Measurements from ENCODE around the gene PRPF31.

PRPF31 gene

DNA sequence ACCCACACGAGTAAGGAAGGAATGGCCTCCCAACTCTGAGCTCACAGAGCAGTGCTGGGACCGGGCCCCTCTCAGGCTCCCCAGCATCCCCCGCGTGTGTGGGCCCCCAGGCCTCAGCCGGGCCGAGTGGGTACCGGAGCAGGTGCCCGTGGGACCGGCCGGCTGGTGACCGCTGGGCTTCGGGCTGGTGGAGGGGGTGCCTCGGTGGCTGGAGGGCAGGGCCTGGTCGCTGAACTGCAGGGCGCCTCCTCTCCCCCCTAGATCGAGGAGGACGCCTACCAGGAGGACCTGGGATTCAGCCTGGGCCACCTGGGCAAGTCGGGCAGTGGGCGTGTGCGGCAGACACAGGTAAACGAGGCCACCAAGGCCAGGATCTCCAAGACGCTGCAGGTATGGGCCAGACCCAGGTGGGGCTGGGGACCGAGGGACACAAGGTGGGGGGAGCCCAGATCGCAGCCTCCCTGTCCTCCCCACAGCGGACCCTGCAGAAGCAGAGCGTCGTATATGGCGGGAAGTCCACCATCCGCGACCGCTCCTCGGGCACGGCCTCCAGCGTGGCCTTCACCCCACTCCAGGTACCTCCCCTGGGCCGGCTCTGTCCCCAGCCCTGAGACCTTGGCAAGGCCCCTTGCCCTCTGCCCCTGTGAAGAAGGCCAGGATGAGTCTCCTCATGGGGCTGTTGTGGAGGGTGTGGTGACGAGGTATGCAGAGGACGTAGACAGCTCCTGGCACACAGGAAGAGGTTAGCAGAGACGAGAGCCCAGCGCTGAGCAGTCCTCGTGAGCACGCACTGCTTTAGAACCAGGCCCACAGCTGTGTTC, 13.5 kb downstream of the PRPF31 start:
- ATAC-seq (ENCODE audit: insufficient read depth, low read depth) (no peak), DNase-seq (no peak)
- no peak overlapping the region for H3K4me2 ChIP-seq (ENCODE audit: insufficient read depth, low read length)
- H3K4me3 ChIP-seq (ENCODE audit: low read depth in 1 of 2, low read length in 2 of 2), result no peak overlapping the region
- H3K79me2 ChIP-seq (ENCODE audit: insufficient read depth, low read length), result no peaks in the 10 kb centered on the region
- H3K36me3 ChIP-seq (ENCODE audit: insufficient read depth, low read length), result peaks cover 71% of the 10 kb centered on the region
- no peaks in the 10 kb centered on the region for H3K9me3 ChIP-seq (ENCODE audit: insufficient read depth, low read length, severe bottlenecking)
- TF ChIP-seq CTCF (IDR thresholded peaks at IDR 0.05; ENCODE audit: borderline replicate concordance, extremely low read depth, low read length, poor library complexity, severe bottlenecking) (no peak), EZH2 (IDR thresholded peaks at IDR 0.05; ENCODE audit: borderline replicate concordance, low read depth, low read length, severe bottlenecking) (no peak)
- H3K9ac ChIP-seq (ENCODE audit: low read depth, low read length), result no peak overlapping the region
- H3K4me1 ChIP-seq (ENCODE audit: insufficient read depth, low read length), result no peaks in the 10 kb centered on the region
- no peak overlapping the region for H2AFZ ChIP-seq (ENCODE audit: low read depth, low read length)
- no peaks in the 10 kb centered on the region for H3K27me3 ChIP-seq (ENCODE audit: insufficient read depth, low read length, poor library complexity)
- H3K27ac ChIP-seq (ENCODE audit: low read length), result no peak overlapping the region
- peaks cover 18% of the 10 kb centered on the region for H4K20me1 ChIP-seq (ENCODE audit: insufficient read depth, low read length)

GRCh38 chr19:54129617-54129996, 14.1 kb downstream of the PRPF31 start:
- Histone ChIP-seq H3K4me3 (ENCODE audit: low read depth in 1 of 2, low read length in 2 of 2) (no peak overlapping the region), H3K27me3 (ENCODE audit: insufficient read depth, low read length, poor library complexity) (no peaks in the 10 kb centered on the region), H3K79me2 (ENCODE audit: insufficient read depth, low read length) (no peaks in the 10 kb centered on the region), H3K4me2 (ENCODE audit: insufficient read depth, low read length) (no peak overlapping the region), H3K4me1 (ENCODE audit: insufficient read depth, low read length) (no peaks in the 10 kb centered on the region), H3K9me3 (ENCODE audit: insufficient read depth, low read length, severe bottlenecking) (no peaks in the 10 kb centered on the region), H4K20me1 (ENCODE audit: insufficient read depth, low read length) (peaks cover 18% of the 10 kb centered on the region), H3K36me3 (ENCODE audit: insufficient read depth, low read length) (peaks cover 65% of the 10 kb centered on the region), H2AFZ (ENCODE audit: low read depth, low read length) (no peak overlapping the region), H3K27ac (ENCODE audit: low read length) (no peak overlapping the region), H3K9ac (ENCODE audit: low read depth, low read length) (no peak overlapping the region)
- DNase-seq (no peak), ATAC-seq (ENCODE audit: insufficient read depth, low read depth) (no peak)
- TF ChIP-seq CTCF (IDR thresholded peaks at IDR 0.05; ENCODE audit: borderline replicate concordance, extremely low read depth, low read length, poor library complexity, severe bottlenecking), result no peak
- TF ChIP-seq EZH2 (IDR thresholded peaks at IDR 0.05; ENCODE audit: borderline replicate concordance, low read depth, low read length, severe bottlenecking), result no peak

DNA sequence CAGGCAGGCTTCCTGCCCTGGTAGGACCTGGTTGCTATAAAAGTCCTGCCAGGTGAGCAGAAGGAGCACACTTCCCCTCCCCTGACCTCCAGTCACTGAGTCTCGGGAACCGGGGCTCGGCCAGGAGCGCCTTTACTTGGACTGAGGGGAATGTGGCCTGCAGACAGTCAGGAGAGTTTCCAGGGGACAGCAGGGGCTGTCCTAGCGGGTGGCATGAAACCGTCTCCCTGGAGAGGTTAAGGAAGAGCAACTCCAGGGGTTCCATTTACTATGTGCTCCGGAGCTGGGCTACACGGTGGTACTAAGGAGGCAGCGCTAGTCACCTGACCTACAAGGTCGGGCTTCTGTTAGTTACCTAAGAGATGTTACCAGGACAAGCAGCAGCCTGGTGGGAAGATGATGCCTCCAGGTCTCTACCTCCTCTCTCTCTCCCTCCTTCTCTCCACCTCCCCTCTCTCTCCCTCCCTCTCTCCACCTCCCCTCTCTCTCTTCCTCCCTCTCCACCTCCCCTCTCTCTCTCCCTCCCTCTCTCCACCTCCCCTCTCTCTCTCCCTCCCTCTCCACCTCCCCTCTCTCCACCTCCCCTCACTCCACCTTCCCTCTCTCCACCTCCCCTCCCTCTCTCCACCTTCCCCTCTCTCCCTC, 17.9 kb downstream of the PRPF31 start:
- peaks cover 8% of the 10 kb centered on the region for H3K79me2 ChIP-seq (ENCODE audit: insufficient read depth, low read length)
- H3K9me3 ChIP-seq (ENCODE audit: insufficient read depth, low read length, severe bottlenecking), result no peaks in the 10 kb centered on the region
- DNase-seq (no peak), ATAC-seq (ENCODE audit: insufficient read depth, low read depth) (no peak)
- H3K4me2 ChIP-seq (ENCODE audit: insufficient read depth, low read length), result no peak overlapping the region
- TF ChIP-seq EZH2 (IDR thresholded peaks at IDR 0.05; ENCODE audit: borderline replicate concordance, low read depth, low read length, severe bottlenecking) (no peak), CTCF (IDR thresholded peaks at IDR 0.05; ENCODE audit: borderline replicate concordance, extremely low read depth, low read length, poor library complexity, severe bottlenecking) (no peak)
- no peaks in the 10 kb centered on the region for H3K27me3 ChIP-seq (ENCODE audit: insufficient read depth, low read length, poor library complexity)
- peaks cover 17% of the 10 kb centered on the region for H4K20me1 ChIP-seq (ENCODE audit: insufficient read depth, low read length)
- H3K4me1 ChIP-seq (ENCODE audit: insufficient read depth, low read length), result peaks cover 14% of the 10 kb centered on the region
- peaks cover 32% of the 10 kb centered on the region for H3K36me3 ChIP-seq (ENCODE audit: insufficient read depth, low read length)
- no peak overlapping the region for H3K9ac ChIP-seq (ENCODE audit: low read depth, low read length)
- H3K27ac ChIP-seq (ENCODE audit: low read length), result no peak overlapping the region
- H3K4me3 ChIP-seq (ENCODE audit: low read depth in 1 of 2, low read length in 2 of 2), result no peak overlapping the region
- no peak overlapping the region for H2AFZ ChIP-seq (ENCODE audit: low read depth, low read length)
